ENCODE results near the gene TUBB.
A peak's percentile ranks its signal among the peaks of the same experiment; 100 is the strongest.

Gene TUBB

DNA sequence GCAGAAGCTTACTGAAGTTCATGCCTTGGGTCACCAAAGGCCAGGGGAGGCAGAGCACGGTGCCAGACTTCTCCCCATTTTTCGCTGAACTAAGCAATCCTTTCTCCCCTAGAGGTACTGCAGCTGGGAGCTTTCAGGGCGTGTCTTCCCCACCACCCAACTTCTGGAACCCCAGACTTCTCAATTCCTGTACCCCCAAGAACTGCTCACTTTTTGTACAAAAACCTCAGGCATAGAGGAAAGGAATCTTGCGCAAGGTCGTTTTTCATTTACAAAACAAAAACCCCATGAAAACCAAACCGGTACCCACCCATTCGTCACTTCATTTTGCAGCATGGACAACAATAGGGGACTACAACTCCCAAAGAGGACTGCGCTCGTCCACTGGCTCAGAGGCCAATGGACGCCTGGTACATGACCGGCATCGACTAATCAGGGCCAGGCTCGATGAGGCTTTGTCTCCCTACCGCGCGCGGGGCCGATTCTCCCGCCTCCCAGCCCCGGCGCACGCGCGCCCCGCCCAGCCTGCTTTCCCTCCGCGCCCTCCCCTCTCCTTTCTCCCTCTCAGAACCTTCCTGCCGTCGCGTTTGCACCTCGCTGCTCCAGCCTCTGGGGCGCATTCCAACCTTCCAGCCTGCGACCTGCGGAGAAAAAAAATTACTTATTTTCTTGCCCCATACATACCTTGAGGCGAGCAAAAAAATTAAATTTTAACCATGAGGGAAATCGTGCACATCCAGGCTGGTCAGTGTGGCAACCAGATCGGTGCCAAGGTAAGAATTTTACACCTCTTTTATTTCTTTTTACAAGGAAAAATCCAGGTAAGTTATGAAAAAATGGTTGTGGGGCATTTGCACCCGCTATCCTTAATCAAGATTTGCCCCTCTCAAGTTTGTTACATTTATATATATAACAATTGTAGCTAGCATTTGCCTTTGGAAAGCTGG is at the start of gene TUBB:
TSS of gene TUBB (plus strand) at position 562 of the 947 bp plus-strand sequence. CDS start at position 717, 155 bp downstream.
- peak; percentile 89 for FAIRE-seq
- DNase-seq (ENCODE audit: extremely low spot score, insufficient read length, low read depth): peak; percentile 60

DNA sequence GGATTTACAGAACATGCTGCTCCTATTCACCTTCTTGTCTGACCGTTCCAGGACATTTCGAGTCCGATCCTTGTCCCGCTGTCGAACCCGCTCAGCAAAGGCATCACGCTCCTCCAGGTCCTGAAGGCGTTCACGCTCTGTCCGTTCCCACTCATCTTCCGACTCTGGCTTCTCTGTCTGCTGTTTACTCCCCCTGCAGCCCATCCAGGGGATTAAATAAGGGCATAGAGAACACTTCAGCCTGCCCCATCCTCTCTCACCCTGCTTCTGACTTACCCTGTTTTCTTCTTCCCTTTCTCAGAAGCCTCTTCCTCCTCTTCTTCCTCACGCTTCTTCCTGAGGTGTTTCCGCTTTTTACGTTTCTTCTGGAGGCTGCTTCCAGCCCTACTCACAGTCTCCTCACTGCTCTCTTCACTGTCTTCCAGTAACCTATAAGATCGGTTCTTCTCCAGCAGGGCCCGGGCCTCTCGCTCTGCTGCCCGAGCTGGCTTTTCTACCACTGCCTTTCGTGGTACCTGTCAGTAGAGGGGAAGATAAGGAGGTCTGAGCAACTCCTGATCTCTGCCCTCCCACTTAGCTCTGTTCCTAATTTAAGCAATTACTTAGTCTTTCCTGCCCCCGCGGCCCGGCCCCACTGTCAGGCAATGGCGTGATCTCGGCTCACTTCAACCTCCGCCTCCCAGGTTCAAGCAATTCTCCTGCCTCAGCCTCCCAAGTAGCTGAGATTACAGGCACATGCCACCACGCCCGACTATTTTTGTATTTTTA is 49.2 kb upstream of the TUBB start:
- FAIRE-seq (no peak), DNase-seq (ENCODE audit: extremely low spot score, insufficient read length, low read depth) (no peak)

DNA sequence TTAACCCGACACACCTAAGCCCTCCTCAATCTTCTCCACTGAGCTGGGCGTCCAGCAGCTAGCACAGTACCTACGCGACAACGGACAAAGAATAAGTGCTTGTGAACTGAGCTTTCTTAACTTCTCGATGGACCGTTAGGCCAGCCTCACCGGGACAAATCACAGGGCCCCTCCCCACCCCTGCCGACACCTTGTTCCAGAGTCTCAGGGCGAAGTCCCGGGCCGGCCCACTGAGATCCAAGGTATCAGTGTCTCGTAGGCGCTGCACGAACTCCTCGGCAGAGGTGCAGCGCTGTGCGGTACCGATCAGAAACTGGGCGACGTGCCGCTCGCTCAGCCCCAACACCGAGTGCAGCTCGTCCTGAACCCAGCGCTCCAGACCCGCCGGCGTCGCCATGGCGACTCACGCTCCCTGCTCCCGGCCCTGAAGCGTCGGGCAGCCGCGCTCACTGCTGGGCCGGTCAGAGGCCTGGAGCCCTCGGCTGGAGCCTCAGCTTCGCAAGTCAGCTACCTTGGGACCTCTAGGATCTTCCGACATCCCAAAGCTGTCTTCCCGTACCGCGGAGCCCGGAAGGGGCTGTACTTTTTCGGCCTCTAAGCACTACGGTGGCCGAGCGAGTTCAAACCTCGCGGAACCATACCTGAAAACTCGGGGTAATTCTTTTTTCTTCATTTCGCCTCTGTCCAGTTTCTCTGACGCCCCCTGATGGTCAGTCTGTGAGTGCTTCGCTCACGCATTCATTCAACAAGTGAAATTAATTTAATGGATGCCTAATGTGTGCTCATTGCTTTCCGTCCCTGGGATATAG is 47.5 kb upstream of the TUBB start, which contains the start of gene DHX16:
TSS of gene DHX16 (minus strand) at position 562 of the 809 bp plus-strand sequence. CDS start at position 397, 165 bp downstream.
- DNase-seq (ENCODE audit: extremely low spot score, insufficient read length, low read depth) (peak; percentile 79), FAIRE-seq (peak; percentile 96)

DNA sequence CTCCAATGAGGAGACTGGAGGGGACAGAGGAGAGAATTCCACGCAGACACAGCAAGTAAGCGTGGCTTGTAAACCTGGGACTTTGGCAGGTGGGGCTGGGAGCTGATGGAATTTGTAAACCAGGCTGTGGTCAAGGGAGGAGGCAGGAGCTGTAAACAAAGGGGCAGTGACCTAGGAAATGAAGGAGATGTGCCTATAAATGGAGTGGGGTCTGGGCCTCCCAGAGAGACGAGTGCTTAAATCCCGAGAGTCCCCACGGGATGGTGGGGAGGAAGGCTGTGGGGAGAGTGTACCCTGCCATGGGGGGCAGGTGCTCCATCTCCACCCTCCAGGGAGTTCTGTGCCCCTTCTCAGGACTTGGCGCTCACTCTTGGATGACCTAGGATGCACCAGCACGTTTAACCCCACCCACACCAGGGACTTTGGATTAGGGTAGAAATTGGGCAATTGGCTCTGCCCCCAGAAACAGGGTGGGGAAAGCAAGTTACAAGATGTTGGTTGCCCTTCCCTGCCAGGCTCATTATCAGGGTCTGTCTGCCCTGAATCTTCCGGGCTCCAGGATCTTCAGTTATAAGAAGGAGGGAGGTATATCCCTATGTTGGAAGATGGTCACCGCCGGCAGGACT is 43.4 kb upstream of the TUBB start:
- DNase-seq (ENCODE audit: extremely low spot score, insufficient read length, low read depth) (no peak), FAIRE-seq (no peak)

DNA sequence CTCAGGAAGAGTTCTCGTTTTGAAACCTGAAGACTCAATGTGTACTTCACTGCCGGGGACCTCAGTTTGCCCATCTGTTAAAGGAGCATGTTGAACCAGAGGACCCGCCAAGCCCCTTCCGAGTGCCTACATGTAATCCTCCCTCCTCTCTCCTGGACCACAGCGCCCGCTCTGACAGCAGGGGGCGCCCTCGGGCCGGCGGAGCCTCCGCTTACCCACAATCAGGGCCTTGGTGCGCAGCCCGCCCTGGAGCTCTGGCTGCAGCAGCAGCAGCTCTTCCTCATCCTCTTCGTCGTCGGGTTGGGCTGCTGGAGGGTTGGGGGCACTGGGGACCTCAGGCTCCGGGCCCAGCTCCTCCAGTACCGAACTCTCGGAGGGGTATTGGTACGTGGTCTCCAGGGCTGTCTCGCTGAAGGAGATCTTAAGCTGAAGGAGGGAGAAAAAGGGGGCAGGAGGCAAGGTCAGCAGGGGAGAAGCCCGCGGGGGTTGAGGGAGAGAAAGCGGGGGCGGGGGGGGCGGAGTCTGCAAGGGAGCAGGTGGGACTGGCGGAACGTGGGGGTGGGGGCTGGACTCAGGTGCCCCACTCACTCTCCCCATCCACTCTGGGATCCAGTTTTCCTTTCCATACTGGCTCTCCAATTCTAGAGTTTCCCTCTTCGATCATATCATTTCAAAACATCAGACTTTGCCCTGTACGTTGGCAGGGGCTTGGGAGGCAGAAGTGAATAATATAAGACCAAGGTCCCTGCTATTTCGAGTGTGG is 41.0 kb upstream of the TUBB start:
- peak; percentile 63 for DNase-seq (ENCODE audit: extremely low spot score, insufficient read length, low read depth)
- peak; percentile 78 for FAIRE-seq

DNA sequence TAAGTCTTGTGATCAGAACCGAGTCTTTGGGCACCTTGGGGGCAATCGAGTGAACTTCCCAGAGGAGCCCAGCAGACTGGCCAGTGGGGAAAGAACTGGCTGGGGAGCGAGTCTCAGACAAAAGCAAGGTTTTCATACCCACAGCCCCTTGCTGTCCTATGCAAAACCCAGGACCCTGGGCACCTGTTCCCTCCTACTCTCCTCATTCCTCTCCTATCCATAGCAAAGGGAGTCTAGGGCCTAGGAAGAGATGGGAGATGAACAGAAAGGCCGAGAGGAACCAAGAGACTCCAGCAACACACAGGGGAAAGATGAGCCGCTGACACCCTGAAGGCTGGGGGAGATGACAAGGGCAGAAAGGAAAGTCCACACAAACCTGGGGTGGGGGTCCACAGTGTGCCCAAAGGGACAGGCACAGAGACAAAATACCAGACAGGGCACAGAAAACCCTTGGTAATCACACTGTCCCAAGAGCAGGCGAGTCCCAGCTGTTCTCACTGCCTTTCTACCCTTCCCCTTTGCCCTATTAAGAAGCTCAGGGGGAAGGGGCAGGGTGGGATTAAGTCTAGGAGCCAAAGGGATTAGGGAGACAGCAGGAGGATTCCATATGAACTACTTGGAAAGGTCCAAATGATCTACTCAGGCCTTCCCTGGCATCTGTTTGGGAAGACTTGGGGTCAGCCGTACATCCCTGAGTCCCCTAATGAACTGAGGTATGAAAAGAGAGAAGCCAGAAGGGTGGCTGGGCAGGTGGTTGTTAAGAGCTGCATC is 40.2 kb upstream of the TUBB start:
- FAIRE-seq: no peak
- no peak for DNase-seq (ENCODE audit: extremely low spot score, insufficient read length, low read depth)

DNA sequence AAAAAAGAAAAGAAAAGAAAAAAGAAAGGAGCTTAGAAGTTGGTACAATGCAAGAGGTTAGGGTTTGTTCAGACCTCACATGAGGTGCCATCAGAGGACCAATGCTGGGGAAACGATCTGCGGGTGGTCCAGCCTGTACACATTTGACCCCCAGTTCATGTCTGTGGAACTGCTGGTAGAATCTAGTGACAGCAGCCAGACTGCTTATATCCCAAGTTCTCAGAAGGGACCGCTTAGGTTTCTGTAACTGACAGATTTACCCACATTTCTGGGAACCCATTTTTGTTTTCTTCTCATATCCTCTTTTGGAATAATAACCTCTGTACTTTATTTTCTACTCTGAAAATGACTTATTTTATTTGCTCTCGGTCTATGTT is 38.4 kb upstream of the TUBB start:
- no peak for FAIRE-seq
- no peak for DNase-seq (ENCODE audit: extremely low spot score, insufficient read length, low read depth)

DNA sequence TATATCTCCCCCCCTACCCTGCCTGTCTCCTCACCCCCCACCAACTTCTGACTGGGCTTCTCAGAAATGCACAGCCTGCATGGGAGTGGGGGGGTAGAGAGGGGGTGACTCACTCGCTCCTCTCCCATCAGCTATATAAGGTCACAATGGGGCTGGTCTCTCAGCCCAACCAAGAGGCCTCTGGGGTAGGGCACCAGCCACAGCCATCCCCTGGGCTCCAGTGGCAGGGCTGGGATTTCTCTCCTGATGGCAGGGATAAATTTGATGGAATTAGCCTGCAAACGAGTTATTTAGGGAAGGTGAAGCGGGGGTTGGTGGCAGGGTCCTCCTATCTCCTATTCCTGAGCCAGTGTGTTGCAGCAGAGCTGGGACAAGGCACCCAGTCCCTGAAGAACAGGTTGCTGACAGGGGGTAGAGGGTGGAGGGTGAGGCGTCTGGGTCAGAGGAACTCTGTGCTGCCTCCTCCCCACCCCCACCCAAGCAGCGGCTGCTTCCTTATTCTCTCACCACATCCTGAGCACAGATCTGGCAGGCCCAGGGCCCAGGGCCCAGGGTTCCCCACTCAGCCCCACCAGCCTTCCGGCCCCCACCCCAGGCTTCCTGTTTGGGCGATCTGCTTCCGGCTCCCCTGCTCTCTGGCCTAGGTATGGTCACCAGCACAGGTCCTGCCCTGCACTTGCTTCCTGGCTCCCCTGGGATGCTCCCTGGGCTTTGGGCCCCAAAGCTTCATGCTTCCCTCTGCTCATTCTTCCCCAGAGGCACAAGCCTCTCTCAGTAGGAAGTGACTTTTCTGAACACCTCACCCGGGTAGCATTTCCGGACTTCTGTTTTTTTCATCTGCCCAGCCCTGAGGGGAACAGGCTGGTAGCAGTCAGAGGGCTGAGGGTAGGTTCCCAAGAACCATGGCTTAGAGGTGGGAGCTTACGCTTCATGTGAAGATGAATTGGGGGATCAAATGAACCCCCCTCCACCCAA is 37.7 kb upstream of the TUBB start:
- FAIRE-seq: peak; percentile 92
- no peak for DNase-seq (ENCODE audit: extremely low spot score, insufficient read length, low read depth)

DNA sequence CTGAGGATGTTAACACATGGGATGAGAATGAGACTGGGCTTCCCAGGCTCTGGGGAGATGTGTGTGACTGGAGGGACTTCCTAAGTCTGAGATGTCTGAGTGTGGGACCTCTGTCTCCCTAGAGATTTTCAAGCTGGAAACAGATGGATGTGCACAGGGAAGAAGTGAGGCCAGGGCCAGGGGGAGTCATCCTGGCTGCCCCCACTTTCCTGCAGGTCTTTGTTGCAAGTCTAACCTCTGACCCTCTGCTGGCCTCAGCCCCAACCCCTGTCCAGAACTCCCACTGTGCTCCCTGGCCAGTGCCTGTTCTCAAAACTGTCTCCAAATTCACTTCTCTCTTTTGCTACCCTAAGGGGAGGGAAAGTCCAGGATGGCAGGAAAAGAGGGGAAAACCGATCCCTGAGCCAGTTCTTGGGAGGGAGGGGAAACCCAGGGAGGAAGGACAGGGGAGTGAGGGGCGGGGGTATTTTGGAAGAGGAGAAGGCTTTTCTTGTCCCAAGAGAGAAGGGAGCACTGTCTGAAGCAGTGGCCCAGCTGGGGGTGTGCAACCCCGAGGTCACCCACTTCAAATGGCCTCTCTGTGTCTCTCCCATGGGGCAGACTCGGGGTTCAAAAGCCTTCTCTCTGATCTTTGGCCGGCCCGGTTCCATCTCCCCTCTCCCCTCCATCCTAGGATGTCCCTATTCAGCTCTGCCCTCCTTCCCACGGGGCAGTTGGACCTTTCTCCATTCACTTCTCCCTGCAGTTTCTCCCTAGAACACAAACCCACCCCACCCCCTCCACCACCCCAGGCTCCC is 36.8 kb upstream of the TUBB start:
- no peak for FAIRE-seq

DNA sequence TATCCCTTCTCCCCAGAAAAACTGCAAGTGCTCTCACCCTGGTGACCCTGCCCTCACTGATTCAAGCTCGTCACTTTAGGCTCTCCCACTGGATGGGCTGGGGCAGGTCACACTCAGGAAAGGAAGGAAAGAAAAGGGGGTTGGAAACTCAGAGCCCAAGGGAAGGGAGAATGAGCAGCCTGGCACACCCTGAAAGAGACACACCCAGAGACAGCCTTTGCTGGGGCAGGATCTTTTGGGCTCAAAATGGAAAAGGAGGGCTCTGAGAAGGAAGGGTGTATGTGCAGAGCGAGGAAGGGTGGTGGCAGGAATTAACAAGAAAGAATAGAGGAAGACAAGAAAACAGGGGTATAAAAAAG is 36.2 kb upstream of the TUBB start:
- no peak for DNase-seq (ENCODE audit: extremely low spot score, insufficient read length, low read depth)
- FAIRE-seq: no peak

More for the DNA sequence above, 36.8 kb upstream of the TUBB start:
- no peak for DNase-seq (ENCODE audit: extremely low spot score, insufficient read length, low read depth)

DNA sequence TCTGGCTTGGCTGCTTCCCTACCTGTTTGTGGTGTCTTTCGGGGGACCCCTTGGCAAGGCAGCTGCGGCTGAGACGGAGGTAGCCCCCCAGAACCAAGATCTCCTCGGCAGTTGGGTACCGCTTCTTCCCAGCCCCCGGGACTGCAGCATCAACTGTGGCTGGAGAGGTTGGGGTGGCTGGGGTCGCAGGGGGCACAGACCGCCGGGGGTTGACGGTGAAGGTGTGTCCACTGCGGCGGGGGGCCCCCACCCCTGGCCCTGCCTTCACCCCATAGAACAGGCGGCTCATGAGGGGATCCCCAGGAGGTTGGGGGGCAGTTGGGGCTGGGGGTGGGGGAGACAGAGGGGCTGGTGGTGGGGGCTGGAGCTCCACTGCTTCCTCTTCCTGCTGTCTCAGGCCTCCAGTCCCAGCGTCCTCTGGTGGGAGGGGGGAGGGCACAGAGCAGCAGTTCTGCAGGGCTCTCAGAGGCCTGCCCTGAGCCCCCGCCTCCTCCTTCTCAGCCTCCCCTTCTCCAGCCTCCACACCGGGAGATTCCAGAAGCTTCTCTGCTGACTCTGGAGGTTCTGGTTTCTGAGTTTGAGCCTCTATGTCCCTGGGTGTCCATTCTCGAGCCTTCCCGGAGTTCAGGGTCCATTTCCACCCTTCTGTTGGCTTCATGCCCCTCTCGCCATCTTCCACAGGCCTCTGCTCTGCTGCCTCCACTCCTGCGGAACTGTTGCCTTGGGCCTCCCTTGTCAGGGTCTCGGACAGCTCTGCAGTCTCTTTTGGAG is 35.6 kb upstream of the TUBB start:
- no peak for DNase-seq (ENCODE audit: extremely low spot score, insufficient read length, low read depth)
- no peak for FAIRE-seq

DNA sequence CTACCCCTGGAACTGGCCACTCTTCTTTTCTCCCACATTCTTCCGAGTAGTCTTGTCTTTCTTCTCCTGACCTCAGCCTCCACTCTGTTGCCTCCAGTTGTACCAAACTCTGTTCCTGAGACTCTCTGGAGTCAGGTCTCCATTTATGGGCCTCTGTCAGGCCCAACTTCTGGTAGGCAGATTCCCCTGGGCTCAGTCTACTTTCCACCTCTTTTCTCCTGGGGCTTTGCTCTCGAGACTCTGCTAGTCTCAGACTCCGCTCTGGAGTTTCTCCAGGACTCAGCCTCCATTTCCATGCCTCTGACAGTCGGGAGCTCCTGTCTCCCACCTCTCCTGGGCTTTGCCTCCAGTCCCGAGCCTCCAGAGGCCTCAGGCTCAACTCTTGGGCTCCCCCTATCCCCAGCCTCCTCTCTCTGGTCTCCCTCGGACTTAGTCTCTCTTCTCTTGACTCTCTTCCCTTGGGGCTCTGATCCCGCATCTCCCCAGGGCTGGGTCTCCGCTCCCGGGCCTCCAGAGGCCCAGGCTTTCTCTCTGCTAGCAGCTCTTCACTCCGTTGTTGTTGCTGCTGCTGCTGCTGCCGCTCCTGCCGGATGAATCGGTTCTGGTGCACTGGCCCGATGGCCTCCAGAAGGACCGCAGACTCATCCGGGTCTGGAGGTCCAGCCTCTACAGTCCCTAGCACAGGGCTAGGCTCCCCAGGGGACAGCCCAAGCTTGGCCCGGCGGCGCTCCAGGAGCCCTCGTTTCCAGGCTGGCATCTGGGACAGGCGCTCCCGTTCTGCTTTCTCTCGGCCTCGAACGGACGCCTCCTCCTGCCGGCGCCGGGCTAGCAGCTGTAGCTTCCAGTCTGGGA is 34.8 kb upstream of the TUBB start:
- DNase-seq (ENCODE audit: extremely low spot score, insufficient read length, low read depth) (no peak), FAIRE-seq (no peak)

DNA sequence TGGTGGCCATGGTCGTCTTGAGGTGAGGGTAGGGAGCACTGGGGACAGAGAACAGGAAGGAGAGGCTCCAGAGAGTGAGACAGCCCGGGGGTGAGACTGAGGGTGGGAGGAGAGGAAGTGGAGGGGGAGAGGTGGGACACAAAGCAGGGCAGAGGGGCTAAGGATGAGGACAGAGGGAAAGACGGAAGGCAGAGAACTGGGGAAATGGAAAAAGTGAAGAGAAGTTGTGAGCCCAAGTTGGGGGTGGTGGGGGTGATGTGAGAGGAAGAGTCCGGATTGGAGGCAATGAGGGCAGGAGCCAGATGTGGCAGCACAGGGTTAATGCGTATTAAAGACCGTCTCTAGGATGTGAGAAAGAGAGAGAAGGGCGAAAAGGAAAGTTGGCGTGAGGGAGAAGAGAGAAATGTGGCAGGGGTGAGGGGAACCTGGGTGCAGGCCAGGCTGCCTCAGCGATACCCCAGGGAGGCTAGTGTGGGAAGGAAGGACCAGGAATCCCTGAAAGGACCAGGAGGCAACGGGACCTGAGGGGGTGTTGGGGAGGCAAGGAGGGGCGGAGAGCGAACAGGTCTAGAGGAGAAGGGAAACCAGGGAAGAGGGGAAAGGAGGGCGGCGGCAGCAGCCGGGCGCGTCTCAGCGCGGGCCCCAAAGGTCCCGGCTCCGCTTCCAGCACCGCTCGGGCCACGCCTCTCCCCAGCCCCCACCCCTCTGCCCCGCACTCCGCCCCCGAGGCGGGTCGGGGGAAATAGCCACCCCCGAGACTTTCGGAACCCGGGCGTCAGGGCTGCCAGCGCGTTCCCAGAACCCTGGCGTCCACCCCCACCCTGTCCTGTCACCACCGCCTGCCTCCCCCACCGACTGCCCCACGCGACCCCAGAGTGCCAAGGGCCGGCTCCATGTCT is 33.9 kb upstream of the TUBB start, which contains the start of gene PPP1R18:
TSS of gene PPP1R18 (minus strand) at position 637 of the 899 bp plus-strand sequence. CDS start at position 10, 627 bp downstream.
- no peak for DNase-seq (ENCODE audit: extremely low spot score, insufficient read length, low read depth)
- peak; percentile 55 for FAIRE-seq
